ENCODE measurements around the gene C1orf210.

The C1orf210 gene

GRCh38 chr1:43312212-43312623 lies 26.8 kb upstream of the C1orf210 start:
- no peak for DNase-seq (ENCODE audit: low read depth in 2 of 2)

GRCh38 chr1:43311521-43311920 lies 26.1 kb upstream of the C1orf210 start:
- no peak for DNase-seq (ENCODE audit: low read depth in 2 of 2)

- no peak for DNase-seq (ENCODE audit: low read depth in 2 of 2)
These were observed 24.1 kb upstream of the C1orf210 start for GRCh38 chr1:43309405-43310025.

GRCh38 chr1:43308635-43309404 lies 23.4 kb upstream of the C1orf210 start:
- DNase-seq (ENCODE audit: low read depth in 2 of 2), result no peak

GRCh38 chr1:43307458-43308158 lies 22.2 kb upstream of the C1orf210 start:
- no peak for DNase-seq (ENCODE audit: low read depth in 2 of 2)

- DNase-seq (ENCODE audit: low read depth in 2 of 2), result no peak
These were observed 21.5 kb upstream of the C1orf210 start for GRCh38 chr1:43306688-43307457.

- DNase-seq (ENCODE audit: low read depth in 2 of 2), result no peak
These were observed 20.7 kb upstream of the C1orf210 start for GRCh38 chr1:43305926-43306687.

GRCh38 chr1:43305461-43305860 lies 20.1 kb upstream of the C1orf210 start:
- no peak for DNase-seq (ENCODE audit: low read depth in 2 of 2)

GRCh38 chr1:43304771-43305300 lies 19.5 kb upstream of the C1orf210 start:
- no peak for DNase-seq (ENCODE audit: low read depth in 2 of 2)

- DNase-seq (ENCODE audit: low read depth in 2 of 2), result no peak
These were observed 18.9 kb upstream of the C1orf210 start for GRCh38 chr1:43304314-43304681.

- DNase-seq (ENCODE audit: low read depth in 2 of 2), result no peak
These were observed 18.3 kb upstream of the C1orf210 start for GRCh38 chr1:43303471-43304313.

GRCh38 chr1:43302721-43303470 lies 17.5 kb upstream of the C1orf210 start:
- no peak for DNase-seq (ENCODE audit: low read depth in 2 of 2)

GRCh38 chr1:43302201-43302600 lies 16.8 kb upstream of the C1orf210 start:
- no peak for DNase-seq (ENCODE audit: low read depth in 2 of 2)

GRCh38 chr1:43300378-43301094 lies 15.2 kb upstream of the C1orf210 start, which contains the start of gene TIE1:
Gene TIE1, plus strand, starts transcription at chr1:43300982. Its CDS starts 90 bp downstream, at chr1:43301072.
- no peak for DNase-seq (ENCODE audit: low read depth in 2 of 2)

- no peak for DNase-seq (ENCODE audit: low read depth in 2 of 2)
These were observed 13.7 kb upstream of the C1orf210 start for GRCh38 chr1:43299101-43299500.

GRCh38 chr1:43298055-43298454 lies 12.7 kb upstream of the C1orf210 start:
- no peak for DNase-seq (ENCODE audit: low read depth in 2 of 2)

GRCh38 chr1:43296207-43296606 lies 10.8 kb upstream of the C1orf210 start:
- no peak for DNase-seq (ENCODE audit: low read depth in 2 of 2)

GRCh38 chr1:43294761-43295160 lies 9.4 kb upstream of the C1orf210 start:
- DNase-seq (ENCODE audit: low read depth in 2 of 2), result no peak
